IPS-18c (cell line): Measurements from ENCODE around the gene NMT2.

ENCODE experiments used
- H3K4me3 ChIP-seq: 2 replicates; pipeline ENCODE4 v1.7.0; 2013; ENCODE audit warnings: low read depth, mild to moderate bottlenecking, low read length, moderate library complexity; ENCODE audit not compliant: insufficient read depth
- H3K9me3 ChIP-seq: one replicate; pipeline ENCODE4 v1.6.1; 2013; ENCODE audit warnings: mild to moderate bottlenecking, low read length, moderate library complexity; ENCODE audit not compliant: control insufficient read depth, insufficient read depth

Gene NMT2

GRCh38 chr10:15155978-15156656 is 12.4 kb downstream of the NMT2 start:
- H3K4me3 ChIP-seq: no peak overlapping the region

GRCh38 chr10:15152556-15152955 is 15.9 kb downstream of the NMT2 start:
- H3K4me3 ChIP-seq: no peak overlapping the region
- H3K9me3 ChIP-seq: no peaks in the 10 kb centered on the region

More at GRCh38 chr10:15155978-15156656, 12.4 kb downstream of the NMT2 start:
- no peaks in the 10 kb centered on the region for H3K9me3 ChIP-seq

GRCh38 chr10:15150563-15150962 is 17.9 kb downstream of the NMT2 start:
- Histone ChIP-seq H3K9me3 (no peaks in the 10 kb centered on the region), H3K4me3 (no peak overlapping the region)

GRCh38 chr10:15149042-15149771 is 19.3 kb downstream of the NMT2 start:
- H3K4me3 ChIP-seq: no peak overlapping the region
- H3K9me3 ChIP-seq: no peaks in the 10 kb centered on the region

GRCh38 chr10:15147594-15148392 is 20.7 kb downstream of the NMT2 start:
- no peaks in the 10 kb centered on the region for H3K9me3 ChIP-seq
- no peak overlapping the region for H3K4me3 ChIP-seq

- Histone ChIP-seq H3K9me3 (no peaks in the 10 kb centered on the region), H3K4me3 (no peak overlapping the region)
Measured at GRCh38 chr10:15146366-15146765, 22.1 kb downstream of the NMT2 start.

- Histone ChIP-seq H3K9me3 (no peaks in the 10 kb centered on the region), H3K4me3 (no peak overlapping the region)
Measured at GRCh38 chr10:15144788-15145187, 23.7 kb downstream of the NMT2 start.

GRCh38 chr10:15141136-15142054 is 27.1 kb downstream of the NMT2 start:
- Histone ChIP-seq H3K9me3 (no peaks in the 10 kb centered on the region), H3K4me3 (no peak overlapping the region)

- Histone ChIP-seq H3K9me3 (no peaks in the 10 kb centered on the region), H3K4me3 (no peak overlapping the region)
Measured at GRCh38 chr10:15140698-15141097, 27.8 kb downstream of the NMT2 start.

GRCh38 chr10:15137636-15138035 is 30.9 kb downstream of the NMT2 start:
- Histone ChIP-seq H3K4me3 (no peak overlapping the region), H3K9me3 (no peaks in the 10 kb centered on the region)

- H3K9me3 ChIP-seq: no peaks in the 10 kb centered on the region
- H3K4me3 ChIP-seq: no peak overlapping the region
Measured at GRCh38 chr10:15137036-15137359, 31.5 kb downstream of the NMT2 start.

GRCh38 chr10:15136129-15137035 is 32.1 kb downstream of the NMT2 start:
- Histone ChIP-seq H3K9me3 (no peaks in the 10 kb centered on the region), H3K4me3 (no peak overlapping the region)

- Histone ChIP-seq H3K4me3 (no peak overlapping the region), H3K9me3 (no peaks in the 10 kb centered on the region)
Measured at GRCh38 chr10:15131330-15131729, 37.2 kb downstream of the NMT2 start.

GRCh38 chr10:15124908-15125307 is 43.6 kb downstream of the NMT2 start:
- Histone ChIP-seq H3K9me3 (no peaks in the 10 kb centered on the region), H3K4me3 (no peak overlapping the region)

- no peaks in the 10 kb centered on the region for H3K9me3 ChIP-seq
- H3K4me3 ChIP-seq: no peak overlapping the region
Measured at GRCh38 chr10:15124190-15124589, 44.3 kb downstream of the NMT2 start.

GRCh38 chr10:15123749-15124184 is 44.7 kb downstream of the NMT2 start:
- Histone ChIP-seq H3K4me3 (no peak overlapping the region), H3K9me3 (no peaks in the 10 kb centered on the region)
